ENCODE results near the gene DEFB124. TPM values are rescaled to one million over a fixed set of nuclear protein-coding genes. Genes with fewer than 3 reads are reported as not detected.

Gene DEFB124
- total and polyA plus RNA-seq, 2 of the 8 experiments (the other 6 are each of a cell fraction or from before 2014, with no cell fraction given): not detected

DNA sequence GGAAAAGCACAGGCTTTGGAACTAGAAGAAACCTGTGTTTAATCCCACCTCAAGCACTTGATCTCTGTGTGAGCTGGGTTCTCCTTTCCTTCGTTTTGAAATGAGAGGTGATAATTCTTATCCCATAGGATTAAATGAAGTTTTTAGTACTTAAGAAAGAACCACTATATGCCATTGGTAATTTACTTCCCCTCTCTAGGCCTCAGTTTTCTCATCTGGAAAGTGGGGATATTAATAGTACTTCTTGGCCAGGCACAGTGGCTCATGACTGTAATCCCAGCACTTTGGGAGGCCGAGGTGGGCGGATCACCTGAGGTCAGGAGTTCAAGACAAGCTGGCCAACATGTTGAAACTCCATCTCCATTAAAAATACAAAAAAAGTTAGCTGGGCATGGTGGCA, 14.2 kb upstream of the DEFB124 start (continued):
- TF ChIP-seq, protein P1, sequence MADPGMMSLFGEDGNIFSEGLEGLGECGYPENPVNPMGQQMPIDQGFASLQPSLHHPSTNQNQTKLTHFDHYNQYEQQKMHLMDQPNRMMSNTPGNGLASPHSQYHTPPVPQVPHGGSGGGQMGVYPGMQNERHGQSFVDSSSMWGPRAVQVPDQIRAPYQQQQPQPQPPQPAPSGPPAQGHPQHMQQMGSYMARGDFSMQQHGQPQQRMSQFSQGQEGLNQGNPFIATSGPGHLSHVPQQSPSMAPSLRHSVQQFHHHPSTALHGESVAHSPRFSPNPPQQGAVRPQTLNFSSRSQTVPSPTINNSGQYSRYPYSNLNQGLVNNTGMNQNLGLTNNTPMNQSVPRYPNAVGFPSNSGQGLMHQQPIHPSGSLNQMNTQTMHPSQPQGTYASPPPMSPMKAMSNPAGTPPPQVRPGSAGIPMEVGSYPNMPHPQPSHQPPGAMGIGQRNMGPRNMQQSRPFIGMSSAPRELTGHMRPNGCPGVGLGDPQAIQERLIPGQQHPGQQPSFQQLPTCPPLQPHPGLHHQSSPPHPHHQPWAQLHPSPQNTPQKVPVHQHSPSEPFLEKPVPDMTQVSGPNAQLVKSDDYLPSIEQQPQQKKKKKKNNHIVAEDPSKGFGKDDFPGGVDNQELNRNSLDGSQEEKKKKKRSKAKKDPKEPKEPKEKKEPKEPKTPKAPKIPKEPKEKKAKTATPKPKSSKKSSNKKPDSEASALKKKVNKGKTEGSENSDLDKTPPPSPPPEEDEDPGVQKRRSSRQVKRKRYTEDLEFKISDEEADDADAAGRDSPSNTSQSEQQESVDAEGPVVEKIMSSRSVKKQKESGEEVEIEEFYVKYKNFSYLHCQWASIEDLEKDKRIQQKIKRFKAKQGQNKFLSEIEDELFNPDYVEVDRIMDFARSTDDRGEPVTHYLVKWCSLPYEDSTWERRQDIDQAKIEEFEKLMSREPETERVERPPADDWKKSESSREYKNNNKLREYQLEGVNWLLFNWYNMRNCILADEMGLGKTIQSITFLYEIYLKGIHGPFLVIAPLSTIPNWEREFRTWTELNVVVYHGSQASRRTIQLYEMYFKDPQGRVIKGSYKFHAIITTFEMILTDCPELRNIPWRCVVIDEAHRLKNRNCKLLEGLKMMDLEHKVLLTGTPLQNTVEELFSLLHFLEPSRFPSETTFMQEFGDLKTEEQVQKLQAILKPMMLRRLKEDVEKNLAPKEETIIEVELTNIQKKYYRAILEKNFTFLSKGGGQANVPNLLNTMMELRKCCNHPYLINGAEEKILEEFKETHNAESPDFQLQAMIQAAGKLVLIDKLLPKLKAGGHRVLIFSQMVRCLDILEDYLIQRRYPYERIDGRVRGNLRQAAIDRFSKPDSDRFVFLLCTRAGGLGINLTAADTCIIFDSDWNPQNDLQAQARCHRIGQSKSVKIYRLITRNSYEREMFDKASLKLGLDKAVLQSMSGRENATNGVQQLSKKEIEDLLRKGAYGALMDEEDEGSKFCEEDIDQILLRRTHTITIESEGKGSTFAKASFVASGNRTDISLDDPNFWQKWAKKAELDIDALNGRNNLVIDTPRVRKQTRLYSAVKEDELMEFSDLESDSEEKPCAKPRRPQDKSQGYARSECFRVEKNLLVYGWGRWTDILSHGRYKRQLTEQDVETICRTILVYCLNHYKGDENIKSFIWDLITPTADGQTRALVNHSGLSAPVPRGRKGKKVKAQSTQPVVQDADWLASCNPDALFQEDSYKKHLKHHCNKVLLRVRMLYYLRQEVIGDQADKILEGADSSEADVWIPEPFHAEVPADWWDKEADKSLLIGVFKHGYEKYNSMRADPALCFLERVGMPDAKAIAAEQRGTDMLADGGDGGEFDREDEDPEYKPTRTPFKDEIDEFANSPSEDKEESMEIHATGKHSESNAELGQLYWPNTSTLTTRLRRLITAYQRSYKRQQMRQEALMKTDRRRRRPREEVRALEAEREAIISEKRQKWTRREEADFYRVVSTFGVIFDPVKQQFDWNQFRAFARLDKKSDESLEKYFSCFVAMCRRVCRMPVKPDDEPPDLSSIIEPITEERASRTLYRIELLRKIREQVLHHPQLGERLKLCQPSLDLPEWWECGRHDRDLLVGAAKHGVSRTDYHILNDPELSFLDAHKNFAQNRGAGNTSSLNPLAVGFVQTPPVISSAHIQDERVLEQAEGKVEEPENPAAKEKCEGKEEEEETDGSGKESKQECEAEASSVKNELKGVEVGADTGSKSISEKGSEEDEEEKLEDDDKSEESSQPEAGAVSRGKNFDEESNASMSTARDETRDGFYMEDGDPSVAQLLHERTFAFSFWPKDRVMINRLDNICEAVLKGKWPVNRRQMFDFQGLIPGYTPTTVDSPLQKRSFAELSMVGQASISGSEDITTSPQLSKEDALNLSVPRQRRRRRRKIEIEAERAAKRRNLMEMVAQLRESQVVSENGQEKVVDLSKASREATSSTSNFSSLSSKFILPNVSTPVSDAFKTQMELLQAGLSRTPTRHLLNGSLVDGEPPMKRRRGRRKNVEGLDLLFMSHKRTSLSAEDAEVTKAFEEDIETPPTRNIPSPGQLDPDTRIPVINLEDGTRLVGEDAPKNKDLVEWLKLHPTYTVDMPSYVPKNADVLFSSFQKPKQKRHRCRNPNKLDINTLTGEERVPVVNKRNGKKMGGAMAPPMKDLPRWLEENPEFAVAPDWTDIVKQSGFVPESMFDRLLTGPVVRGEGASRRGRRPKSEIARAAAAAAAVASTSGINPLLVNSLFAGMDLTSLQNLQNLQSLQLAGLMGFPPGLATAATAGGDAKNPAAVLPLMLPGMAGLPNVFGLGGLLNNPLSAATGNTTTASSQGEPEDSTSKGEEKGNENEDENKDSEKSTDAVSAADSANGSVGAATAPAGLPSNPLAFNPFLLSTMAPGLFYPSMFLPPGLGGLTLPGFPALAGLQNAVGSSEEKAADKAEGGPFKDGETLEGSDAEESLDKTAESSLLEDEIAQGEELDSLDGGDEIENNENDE (IDR thresholded peaks at IDR 0.05; ENCODE audit: insufficient replicate concordance, low read length): no peak
- TF ChIP-seq KDM5A (IDR thresholded peaks at IDR 0.05; ENCODE audit: low read length): no peak
- TF ChIP-seq POU5F1 (IDR thresholded peaks at IDR 0.05; ENCODE audit: low read depth, low read length): no peak
- TF ChIP-seq, protein P2, sequence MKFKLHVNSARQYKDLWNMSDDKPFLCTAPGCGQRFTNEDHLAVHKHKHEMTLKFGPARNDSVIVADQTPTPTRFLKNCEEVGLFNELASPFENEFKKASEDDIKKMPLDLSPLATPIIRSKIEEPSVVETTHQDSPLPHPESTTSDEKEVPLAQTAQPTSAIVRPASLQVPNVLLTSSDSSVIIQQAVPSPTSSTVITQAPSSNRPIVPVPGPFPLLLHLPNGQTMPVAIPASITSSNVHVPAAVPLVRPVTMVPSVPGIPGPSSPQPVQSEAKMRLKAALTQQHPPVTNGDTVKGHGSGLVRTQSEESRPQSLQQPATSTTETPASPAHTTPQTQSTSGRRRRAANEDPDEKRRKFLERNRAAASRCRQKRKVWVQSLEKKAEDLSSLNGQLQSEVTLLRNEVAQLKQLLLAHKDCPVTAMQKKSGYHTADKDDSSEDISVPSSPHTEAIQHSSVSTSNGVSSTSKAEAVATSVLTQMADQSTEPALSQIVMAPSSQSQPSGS (IDR thresholded peaks at IDR 0.05; ENCODE audit: low read length): no peak
- TF ChIP-seq USF2 (IDR thresholded peaks at IDR 0.05; ENCODE audit: low read length): no peak
